Hypothalamus (tissue), 51 donors: ENCODE data around the gene PRKAG2.
"Not testable (repeated sequence)": the region's sequence is repeated elsewhere in the genome, so short reads cannot be mapped to it uniquely, and the experiment has no call there.

ENCODE experiments used
- DNase-seq, 51 donors: peaks; one replicate each; lab custom pipeline; 2025; lab: John Stamatoyannopoulos, UW

PRKAG2 gene

DNA sequence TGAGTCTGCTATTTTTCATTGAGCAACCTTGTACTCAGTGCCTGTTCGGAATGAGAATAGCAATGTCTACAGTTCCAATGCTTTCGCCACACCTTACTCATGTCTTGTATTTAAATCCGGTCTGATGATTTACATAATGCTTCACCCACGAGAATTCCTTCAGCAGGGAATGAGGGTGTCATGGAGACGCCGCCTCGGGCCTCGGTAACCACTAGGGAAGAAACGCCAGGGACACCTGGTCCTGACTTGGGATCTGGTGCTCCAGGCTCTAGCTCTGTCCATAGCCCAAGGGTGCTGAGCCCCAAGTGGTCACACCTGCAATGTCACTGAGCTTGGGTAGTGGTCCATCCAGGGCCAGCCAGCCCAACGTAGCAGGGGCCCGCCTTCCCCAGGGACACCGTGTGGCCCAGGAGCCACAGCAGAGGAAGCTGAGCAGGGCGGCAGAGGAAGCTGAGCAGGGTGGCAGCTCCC lies 37.4 kb downstream of the PRKAG2 start:
- DNase-seq: peak in 2 of 51 donors; percentile 30 to 50

- peak in 7 of 51 donors; percentile 10 to 48 (median 21) for DNase-seq
Measured at GRCh38 chr7:151838861-151839381, 38.0 kb downstream of the PRKAG2 start.

DNA sequence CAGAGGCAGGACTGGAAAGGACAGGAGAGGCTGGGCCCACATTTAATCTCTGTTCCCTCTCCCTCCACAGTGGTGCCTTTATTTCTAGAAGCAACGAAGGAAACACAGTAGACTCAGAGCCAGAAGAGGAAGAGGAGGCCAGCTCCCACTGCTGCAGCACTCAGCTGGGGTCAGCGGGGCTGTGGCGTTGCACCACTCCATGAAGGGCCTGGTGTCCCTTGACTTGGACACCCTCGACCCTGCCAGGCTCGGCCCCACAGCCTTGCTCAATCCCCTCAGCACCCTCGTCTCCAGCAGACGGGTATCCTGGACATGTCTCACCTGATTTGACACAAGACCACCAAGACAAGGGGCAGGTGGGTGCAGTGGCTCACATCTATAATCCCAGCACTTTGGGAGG lies 38.8 kb downstream of the PRKAG2 start:
- DNase-seq: no peak

GRCh38 chr7:151837285-151838042 lies 39.5 kb downstream of the PRKAG2 start:
- DNase-seq: peak in 3 of 51 donors; percentile 14 to 31 (median 19)

DNA sequence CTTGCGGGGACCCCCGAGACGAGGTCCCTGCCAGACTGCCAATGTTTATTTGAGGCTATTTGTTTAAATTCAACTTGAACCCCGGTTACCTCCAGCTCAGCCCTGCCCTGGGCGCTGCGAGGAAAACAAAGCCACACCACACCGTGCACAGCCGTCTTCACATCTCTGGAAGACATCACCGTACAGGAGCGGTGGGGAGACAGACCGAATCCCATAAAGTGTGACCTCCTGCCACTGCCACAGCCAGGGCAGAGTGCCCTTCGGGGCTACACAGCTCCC lies 40.0 kb downstream of the PRKAG2 start:
- DNase-seq: no peak

GRCh38 chr7:151836191-151836926 lies 40.6 kb downstream of the PRKAG2 start:
- DNase-seq: no peak

- DNase-seq: no peak
Measured at GRCh38 chr7:151835636-151836035, 41.3 kb downstream of the PRKAG2 start.

GRCh38 chr7:151834271-151835035 lies 42.5 kb downstream of the PRKAG2 start:
- no peak for DNase-seq

DNA sequence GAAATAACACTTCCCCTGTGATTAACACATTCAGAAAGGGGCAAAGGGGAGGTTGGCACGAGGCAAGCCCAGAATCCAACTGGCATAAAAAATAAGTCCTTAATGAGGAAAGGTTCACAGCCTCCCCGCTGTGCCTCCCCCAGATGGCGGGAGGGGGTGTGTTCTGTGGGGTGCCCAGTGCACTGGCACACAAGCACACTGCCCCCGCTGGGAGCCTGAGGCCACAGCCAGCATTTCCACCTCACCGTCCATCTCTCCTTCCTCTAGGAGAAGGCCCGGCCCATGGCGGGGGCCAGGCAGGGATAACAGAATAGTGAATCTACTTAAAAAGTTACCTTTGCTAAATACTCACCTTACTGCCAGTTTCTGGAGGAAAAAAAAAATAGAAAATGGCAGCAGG lies 43.2 kb downstream of the PRKAG2 start:
- DNase-seq: no peak

DNA sequence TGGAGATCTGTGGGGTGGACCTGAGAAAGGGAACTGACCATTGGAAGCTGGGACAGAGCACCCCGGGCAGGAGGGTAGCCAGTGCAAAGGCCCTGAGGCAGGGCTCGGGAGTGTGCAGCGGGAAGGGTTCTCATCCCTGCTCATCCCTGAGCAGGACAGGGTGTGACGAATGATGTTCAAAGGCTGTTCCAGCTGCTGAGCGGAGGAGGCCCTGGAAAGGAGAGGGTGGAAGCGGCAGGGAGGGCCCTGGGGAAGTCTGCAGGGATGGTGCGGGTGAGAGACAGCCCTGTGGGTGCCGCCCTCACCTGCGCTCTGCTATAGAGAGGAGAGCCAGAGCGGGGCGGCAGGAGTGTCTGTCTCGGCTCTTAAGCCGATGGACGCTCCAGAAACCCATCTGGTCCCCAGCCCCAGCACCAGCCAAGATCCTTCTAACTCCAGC lies 43.7 kb downstream of the PRKAG2 start:
- DNase-seq: no peak

DNA sequence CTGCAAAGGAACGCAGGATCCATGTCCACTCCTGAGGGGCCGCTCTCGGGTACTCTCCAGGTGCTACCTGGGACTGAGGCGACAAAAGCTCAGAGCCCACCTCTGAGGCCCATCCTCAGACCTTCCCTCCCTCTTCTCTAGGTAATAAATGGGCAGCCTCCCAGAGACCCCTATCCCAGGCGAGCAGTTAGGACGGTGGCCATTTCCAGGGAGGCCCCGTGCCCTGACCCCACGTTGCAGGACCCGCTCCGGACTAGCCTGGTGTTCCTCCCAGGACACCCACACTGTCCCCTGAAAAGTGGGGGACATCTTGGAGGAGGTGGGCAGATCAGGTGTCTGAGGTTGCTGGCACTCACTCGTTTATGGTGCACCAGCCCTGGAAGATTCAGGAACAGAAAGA lies 44.3 kb downstream of the PRKAG2 start:
- DNase-seq: no peak

DNA sequence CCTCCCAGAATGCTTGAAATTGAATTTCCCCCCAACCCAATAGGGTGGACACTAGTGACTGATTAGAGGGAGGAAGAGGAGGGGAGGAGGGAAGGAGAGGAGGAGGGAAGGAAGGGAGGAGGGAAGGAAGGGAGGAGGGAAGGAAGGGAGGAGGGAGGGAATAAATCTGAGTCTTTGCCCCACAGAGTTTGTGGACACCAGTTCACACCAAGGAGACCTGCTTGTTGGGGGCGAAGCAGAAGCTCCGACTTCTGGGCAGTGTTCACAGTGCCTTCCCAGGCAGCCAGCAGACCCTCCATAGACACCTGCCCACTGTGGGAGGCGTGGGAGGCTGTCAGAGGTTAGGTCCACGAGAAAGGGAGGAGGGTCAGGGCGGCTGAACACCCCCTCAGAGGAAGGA lies 44.8 kb downstream of the PRKAG2 start:
- DNase-seq: no peak

DNA sequence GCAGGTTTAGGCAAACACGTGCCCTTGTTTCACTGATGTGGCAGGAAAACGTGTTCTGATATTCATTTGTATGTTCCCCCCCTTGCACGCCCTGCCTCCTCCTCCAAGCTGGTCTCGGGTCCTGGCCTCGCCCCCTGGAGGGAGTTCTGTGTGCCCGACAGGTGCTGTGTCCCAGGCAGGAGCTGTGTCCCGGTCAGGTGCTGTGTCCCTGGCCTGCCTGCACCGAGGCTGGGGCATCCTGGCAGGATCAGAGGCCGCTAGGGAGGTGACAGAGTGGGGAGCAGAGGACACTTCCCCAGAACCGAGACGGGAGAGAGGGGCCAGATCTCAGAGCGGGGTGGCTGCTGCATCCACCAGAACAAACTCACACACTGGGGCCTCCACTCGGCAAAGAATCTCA lies 45.3 kb downstream of the PRKAG2 start:
- DNase-seq: no peak

GRCh38 chr7:151830121-151830830 lies 46.6 kb downstream of the PRKAG2 start:
- DNase-seq: no peak

DNA sequence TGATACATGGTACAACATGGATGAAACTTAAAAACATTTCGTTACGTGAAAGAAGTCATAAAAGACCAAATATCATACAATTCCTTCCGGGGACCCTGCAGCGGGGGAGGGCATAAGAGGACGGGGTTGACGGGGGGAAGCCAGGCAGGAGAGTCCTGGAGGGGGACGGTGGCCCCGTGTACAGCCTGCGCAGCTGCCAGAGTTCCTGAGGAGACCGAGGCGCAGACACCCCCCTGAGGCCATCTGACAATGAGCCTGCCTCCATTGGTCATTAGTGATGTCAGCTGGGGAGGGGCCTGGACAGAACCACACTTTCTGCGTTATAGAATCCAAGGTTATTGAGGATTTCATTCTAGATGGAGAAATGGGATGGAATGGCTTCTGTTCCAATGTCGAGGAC lies 47.2 kb downstream of the PRKAG2 start:
- DNase-seq: no peak

GRCh38 chr7:151827620-151828019 lies 49.3 kb downstream of the PRKAG2 start:
- no peak for DNase-seq

GRCh38 chr7:151826316-151826715 lies 50.6 kb downstream of the PRKAG2 start:
- DNase-seq: not testable (repeated sequence)

DNA sequence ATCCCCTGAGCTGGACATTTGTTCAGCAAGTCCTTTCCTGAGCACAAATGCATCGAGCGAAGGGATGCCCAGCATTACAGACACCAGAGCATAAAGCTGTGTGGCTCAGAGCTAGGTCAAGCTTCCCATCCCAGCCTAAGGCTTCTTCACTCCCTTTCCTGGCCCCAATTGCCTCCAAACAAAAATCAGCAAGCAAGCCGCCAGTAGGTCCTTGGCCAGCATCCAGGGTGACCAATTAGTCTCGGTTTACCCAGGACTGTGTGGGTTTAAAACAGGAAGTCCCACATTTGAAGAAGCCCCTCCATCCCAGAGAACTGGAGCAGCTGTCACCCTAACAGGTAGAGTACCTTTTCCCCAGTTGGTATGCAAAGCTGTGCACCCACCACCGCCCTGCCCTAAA lies 51.2 kb downstream of the PRKAG2 start:
- no peak for DNase-seq

DNA sequence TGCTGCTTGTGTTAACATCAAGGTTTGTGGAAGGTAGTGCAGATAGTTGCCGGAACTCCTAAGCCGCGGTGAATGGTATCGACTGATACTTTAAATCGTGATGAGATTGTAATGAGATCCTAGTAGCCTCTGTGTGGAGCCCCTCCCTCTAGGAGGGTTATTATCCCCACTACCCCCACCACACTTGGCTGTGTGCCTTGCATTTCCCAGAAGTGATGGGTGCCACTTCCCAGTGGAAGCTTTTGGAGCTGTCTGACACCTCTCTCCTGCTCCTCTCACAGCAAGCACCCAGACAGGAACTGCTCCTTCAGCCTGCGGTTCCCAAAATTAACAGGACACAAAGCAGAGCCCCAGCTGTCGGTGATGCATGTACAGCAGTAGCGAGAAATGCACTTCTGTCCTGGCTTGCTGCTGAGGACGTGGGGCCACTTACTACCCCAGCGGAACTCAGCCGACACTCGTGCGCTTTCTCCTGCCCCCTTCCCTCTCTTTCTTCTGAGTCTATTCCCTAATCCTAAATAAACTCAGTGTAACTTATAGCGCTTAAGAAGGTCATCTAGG lies 52.5 kb downstream of the PRKAG2 start:
- no peak for DNase-seq
